GM18868 (cell line): Measurements from ENCODE around the gene HSPA1L.

Experiments
- ATAC-seq: cut with Tn5 transposase; IDR thresholded peaks from one replicate; pipeline ENCODE4 v1.9.1; 2021; ENCODE audit warnings: mild to moderate bottlenecking, moderate library complexity; ENCODE audit not compliant: unreplicated experiment

The HSPA1L gene

GRCh38 chr6:31767096-31767645, 47.9 kb downstream of the HSPA1L start:
- ATAC-seq = no peak

GRCh38 chr6:31765910-31766794, 48.9 kb downstream of the HSPA1L start:
- no peak for ATAC-seq

GRCh38 chr6:31765559-31765909, 49.5 kb downstream of the HSPA1L start:
- ATAC-seq = no peak

GRCh38 chr6:31764198-31764597, 50.9 kb downstream of the HSPA1L start:
- no peak for ATAC-seq

- ATAC-seq = no peak
These were observed 51.5 kb downstream of the HSPA1L start for GRCh38 chr6:31763619-31763940.

- no peak for ATAC-seq
These were observed 52.0 kb downstream of the HSPA1L start for GRCh38 chr6:31762878-31763618.

- ATAC-seq = no peak
These were observed 52.7 kb downstream of the HSPA1L start, which contains the start of gene SAPCD1 for GRCh38 chr6:31762356-31762755. Gene SAPCD1 (plus strand): TSS chr6:31762656. CDS start chr6:31763055, 399 bp downstream.

- no peak for ATAC-seq
These were observed 53.7 kb downstream of the HSPA1L start for GRCh38 chr6:31761343-31761742.

GRCh38 chr6:31760790-31761189, 54.3 kb downstream of the HSPA1L start:
- ATAC-seq = no peak
